Astrocyte (in vitro differentiated cells and primary cell): ENCODE measurements around the gene SORBS2. TPM values are rescaled to one million over a fixed set of nuclear protein-coding genes. Genes with fewer than 3 reads are reported as not detected.

Experiments
- DNase-seq: peaks from one replicate; pipeline ENCODE4 v3.0.0-alpha.2; 2010; ENCODE audit warnings: low read depth
- FAIRE-seq: peaks from 2 replicates; lab custom pipeline; 2011; peaks lifted over from hg19 to GRCh38; lab: Jason Lieb, UNC
- H2AFZ ChIP-seq: 2 replicates; pipeline ENCODE4 v1.6.0; 2012; ENCODE audit warnings: low read depth, low read length, inconsistent platforms
- H3K27ac ChIP-seq: 2 replicates; pipeline ENCODE4 v1.5.1; 2011; ENCODE audit warnings: low read depth, low read length, inconsistent platforms
- H3K27me3 ChIP-seq: 2 replicates; pipeline ENCODE4 v1.6.0; 2011; ENCODE audit warnings: low read length, inconsistent platforms; ENCODE audit not compliant: insufficient read depth
- H3K36me3 ChIP-seq: 2 replicates; pipeline ENCODE4 v1.5.1; 2011; ENCODE audit warnings: low read length, inconsistent platforms; ENCODE audit not compliant: insufficient read depth
- H3K4me1 ChIP-seq: 2 replicates; pipeline ENCODE4 v1.5.1; 2011; ENCODE audit warnings: low read length, inconsistent platforms; ENCODE audit not compliant: insufficient read depth
- H3K4me2 ChIP-seq: 2 replicates; pipeline ENCODE4 v1.6.0; 2012; ENCODE audit warnings: low read length, inconsistent platforms
- H3K4me3 ChIP-seq: 2 replicates; pipeline ENCODE4 v1.5.1; 2011; ENCODE audit warnings: low read depth, mild to moderate bottlenecking, low read length, inconsistent platforms; ENCODE audit not compliant: insufficient read depth
- H3K79me2 ChIP-seq: 2 replicates; pipeline ENCODE4 v1.6.0; 2012; ENCODE audit warnings: mild to moderate bottlenecking, low read length, inconsistent platforms; ENCODE audit not compliant: insufficient read depth
- H3K9ac ChIP-seq: 2 replicates; pipeline ENCODE4 v1.6.0; 2012; ENCODE audit warnings: mild to moderate bottlenecking, low read length, inconsistent platforms
- H3K9me3 ChIP-seq: 2 replicates; pipeline ENCODE4 v1.5.1; 2012; ENCODE audit warnings: low read depth, mild to moderate bottlenecking, low read length, inconsistent platforms; ENCODE audit not compliant: insufficient read depth
- H4K20me1 ChIP-seq: 2 replicates; pipeline ENCODE4 v1.6.0; 2012; ENCODE audit warnings: low read length, inconsistent platforms; ENCODE audit not compliant: insufficient read depth
- H3K27ac Mint-ChIP-seq: one replicate; pipeline ENCODE4 v1.8.0; 2021; ENCODE audit warnings: mild to moderate bottlenecking, mixed read lengths; ENCODE audit not compliant: unreplicated experiment
- H3K27me3 Mint-ChIP-seq: one replicate; pipeline ENCODE4 v1.8.0; 2021; ENCODE audit warnings: low read depth, mixed read lengths; ENCODE audit not compliant: unreplicated experiment
- H3K36me3 Mint-ChIP-seq: one replicate; pipeline ENCODE4 v1.8.0; 2021; ENCODE audit warnings: low read depth, mixed read lengths; ENCODE audit not compliant: unreplicated experiment
- H3K4me1 Mint-ChIP-seq: one replicate; pipeline ENCODE4 v1.8.0; 2021; ENCODE audit warnings: low read depth, mixed read lengths; ENCODE audit not compliant: unreplicated experiment
- H3K4me3 Mint-ChIP-seq: one replicate; pipeline ENCODE4 v1.8.0; 2021; ENCODE audit warnings: mild to moderate bottlenecking, moderate library complexity, mixed read lengths; ENCODE audit not compliant: unreplicated experiment
- H3K9me3 Mint-ChIP-seq: one replicate; pipeline ENCODE4 v1.8.0; 2021; ENCODE audit warnings: mild to moderate bottlenecking, mixed read lengths; ENCODE audit not compliant: unreplicated experiment
- CTCF ChIP-seq: IDR thresholded peaks from 2 replicates; pipeline ENCODE4 v1.5.1; 2011; ENCODE audit warnings: low read depth, mild to moderate bottlenecking, inconsistent platforms, low read length, moderate library complexity; ENCODE audit not compliant: insufficient read depth
- EZH2 ChIP-seq: IDR thresholded peaks from 2 replicates; pipeline ENCODE4 v1.6.1; 2012; ENCODE audit warnings: mild to moderate bottlenecking, low read length, inconsistent platforms; ENCODE audit not compliant: insufficient read depth
- total RNA-seq: library from RNA; stranded (reverse); gene quantifications from 2 replicates; pipeline ENCODE4 v1.2.1, GENCODE V29; 2021

The SORBS2 gene
- total RNA-seq, 1 donor from 2014 or later, result 97.4 TPM

DNA sequence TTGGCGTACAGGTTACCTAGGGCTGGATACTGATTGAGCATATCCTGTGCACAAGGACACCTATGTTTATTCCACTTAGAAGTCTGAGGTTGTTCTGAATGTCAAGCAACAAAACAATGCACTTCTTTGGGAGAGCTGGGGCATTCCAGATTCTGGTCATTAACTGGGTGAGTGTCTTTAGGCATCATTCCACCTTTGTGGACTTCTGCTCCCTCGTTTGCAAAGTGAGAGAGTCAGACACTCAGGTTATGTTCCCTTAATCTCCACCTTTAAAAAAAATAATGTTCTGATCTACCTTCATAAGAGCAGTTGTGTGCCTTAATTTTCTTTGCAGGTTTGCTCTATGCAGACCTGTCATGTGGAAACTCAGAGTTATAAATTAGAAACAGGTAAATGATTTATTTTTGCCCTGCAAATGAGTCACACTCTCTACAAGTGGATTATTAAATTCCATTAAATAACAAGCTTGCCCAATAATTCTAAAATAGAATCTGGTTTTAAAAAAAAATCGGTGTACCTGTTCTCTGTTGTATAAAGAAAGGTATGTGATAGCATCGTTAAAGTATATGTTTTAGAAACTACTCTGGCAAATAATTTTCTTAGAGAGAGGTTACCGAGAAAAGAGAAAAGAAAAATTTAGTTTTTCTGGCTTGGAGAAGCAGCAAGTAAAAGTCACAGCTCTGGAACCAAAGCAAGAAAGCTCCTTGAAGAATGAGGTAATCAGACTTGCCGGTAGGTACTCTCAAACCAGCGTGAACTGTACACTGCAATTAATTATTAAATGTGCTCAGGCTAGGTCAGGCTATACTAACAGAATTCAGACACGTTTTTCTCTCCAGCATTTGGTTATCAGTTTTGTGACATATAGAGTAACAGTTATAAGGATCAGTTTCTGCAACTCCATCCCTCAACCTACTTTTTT is 93.2 kb downstream of the SORBS2 start:
- H3K27ac ChIP-seq, result no peak overlapping the region
- no peak overlapping the region for H3K4me3 ChIP-seq
- H3K27me3 Mint-ChIP-seq, result no peaks in the 10 kb centered on the region
- H3K27me3 ChIP-seq, result no peaks in the 10 kb centered on the region
- no peak for TF ChIP-seq EZH2
- no peak for TF ChIP-seq CTCF
- no peak for FAIRE-seq
- H3K36me3 ChIP-seq, result no peaks in the 10 kb centered on the region
- H3K79me2 ChIP-seq, result no peaks in the 10 kb centered on the region
- H3K4me1 ChIP-seq, result no peaks in the 10 kb centered on the region
- H3K4me3 Mint-ChIP-seq, result no peak overlapping the region
- H3K4me2 ChIP-seq, result no peak overlapping the region
- H3K4me1 Mint-ChIP-seq, result peaks cover 13% of the 10 kb centered on the region
- no peak for DNase-seq
- H3K9ac ChIP-seq, result no peak overlapping the region
- H3K9me3 ChIP-seq, result no peaks in the 10 kb centered on the region
- no peaks in the 10 kb centered on the region for H3K9me3 Mint-ChIP-seq
- H2AFZ ChIP-seq, result no peak overlapping the region
- no peaks in the 10 kb centered on the region for H4K20me1 ChIP-seq
- peak overlapping the region; percentile 18 for H3K27ac Mint-ChIP-seq
- peaks cover 15% of the 10 kb centered on the region for H3K36me3 Mint-ChIP-seq

DNA sequence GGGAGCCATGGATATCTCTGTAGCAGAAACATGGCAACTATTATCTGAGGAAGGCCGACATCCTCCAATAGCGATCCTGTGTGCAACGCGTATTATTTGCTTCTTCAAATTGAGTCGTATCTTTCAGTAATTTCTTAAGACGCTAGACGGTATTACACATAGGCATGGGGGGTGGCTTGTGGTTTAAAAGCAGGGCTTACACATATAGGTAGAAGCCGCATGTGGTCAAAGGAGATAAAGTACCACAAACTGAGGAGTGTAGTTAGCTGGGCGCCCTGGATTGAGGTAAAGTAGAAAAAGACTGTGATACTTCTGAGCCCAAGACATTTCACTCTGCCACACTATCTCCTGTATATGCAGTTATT is 94.6 kb downstream of the SORBS2 start:
- no peak for FAIRE-seq
- H3K9me3 Mint-ChIP-seq, result no peaks in the 10 kb centered on the region

More for the DNA sequence above, 94.6 kb downstream of the SORBS2 start:
- no peaks in the 10 kb centered on the region for H3K9me3 ChIP-seq
- H3K4me2 ChIP-seq, result no peak overlapping the region
- H3K27me3 ChIP-seq, result no peaks in the 10 kb centered on the region
- no peak overlapping the region for H3K27ac ChIP-seq
- H3K9ac ChIP-seq, result no peak overlapping the region
- no peak overlapping the region for H2AFZ ChIP-seq
- no peak for DNase-seq
- no peaks in the 10 kb centered on the region for H3K36me3 ChIP-seq
- Mint-ChIP-seq H3K27me3 (no peaks in the 10 kb centered on the region), H3K4me1 (peaks cover 18% of the 10 kb centered on the region), H3K36me3 (peaks cover 23% of the 10 kb centered on the region), H3K4me3 (no peak overlapping the region), H3K27ac (no peak overlapping the region)
- H3K4me1 ChIP-seq, result peaks cover 8% of the 10 kb centered on the region
- no peaks in the 10 kb centered on the region for H3K79me2 ChIP-seq
- H4K20me1 ChIP-seq, result no peaks in the 10 kb centered on the region
- H3K4me3 ChIP-seq, result no peak overlapping the region
- TF ChIP-seq EZH2, result no peak
- TF ChIP-seq CTCF, result no peak
